ENCODE data around the gene OGFOD3. TPM values are rescaled to one million over a fixed set of nuclear protein-coding genes. Genes with fewer than 3 reads are reported as not detected.

Gene OGFOD3
- polyA plus RNA-seq, 1 donor: 20.9 TPM

- H3K27me3 ChIP-seq (ENCODE audit: control insufficient read depth, insufficient read depth, low read length): no peaks in the 10 kb centered on the region
- H3K9me3 ChIP-seq (ENCODE audit: control insufficient read depth, low read depth, low read length): peaks cover 7% of the 10 kb centered on the region
- H3K4me1 ChIP-seq (ENCODE audit: control insufficient read depth, insufficient read depth, low read length): no peaks in the 10 kb centered on the region
- H3K27ac ChIP-seq (ENCODE audit: low read length): no peak overlapping the region
- DNase-seq: no peak
- no CpG with 5 or more reads among the region's 17 CpGs for WGBS (ENCODE audit: insufficient coverage, low lambda C conversion rate)
- H3K36me3 ChIP-seq (ENCODE audit: control insufficient read depth, insufficient read depth, low read length): peaks cover 49% of the 10 kb centered on the region
- no peak overlapping the region for H3K4me3 ChIP-seq (ENCODE audit: low read length)
Observed at GRCh38 chr17:82440991-82441627, 22.7 kb upstream of the OGFOD3 start.

DNA sequence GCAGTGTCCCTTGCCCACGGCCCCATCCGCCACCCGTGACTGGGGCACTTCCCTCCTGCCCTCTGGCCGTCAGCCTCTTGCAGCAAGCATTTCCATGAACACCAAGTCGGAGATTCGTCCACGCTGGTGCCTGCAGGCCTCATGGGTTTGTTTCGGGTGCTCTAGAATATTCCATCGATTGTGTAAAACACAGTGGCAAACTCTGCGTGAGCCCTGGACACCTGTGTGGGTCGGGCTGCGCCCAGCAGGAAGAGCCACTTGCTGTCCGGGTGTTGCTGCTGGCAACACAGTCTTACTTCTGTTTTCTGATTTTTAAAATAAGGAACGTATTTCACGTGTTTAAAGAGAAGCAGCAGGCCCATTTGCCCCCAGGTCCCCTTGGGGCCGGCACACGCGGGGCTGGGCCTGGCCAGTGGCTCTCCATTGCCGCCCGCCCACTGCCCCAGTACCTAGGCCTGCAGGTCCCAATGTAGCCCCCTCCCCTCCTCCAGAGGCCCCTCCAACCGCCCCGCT is 22.1 kb upstream of the OGFOD3 start:
- no peak for DNase-seq
- H3K36me3 ChIP-seq (ENCODE audit: control insufficient read depth, insufficient read depth, low read length): peaks cover 53% of the 10 kb centered on the region
- H3K4me3 ChIP-seq (ENCODE audit: low read length): no peak overlapping the region
- no peak overlapping the region for H3K27ac ChIP-seq (ENCODE audit: low read length)
- no CpG with 5 or more reads among the region's 22 CpGs for WGBS (ENCODE audit: insufficient coverage, low lambda C conversion rate)
- no peaks in the 10 kb centered on the region for H3K4me1 ChIP-seq (ENCODE audit: control insufficient read depth, insufficient read depth, low read length)
- no peaks in the 10 kb centered on the region for H3K27me3 ChIP-seq (ENCODE audit: control insufficient read depth, insufficient read depth, low read length)
- peaks cover 7% of the 10 kb centered on the region for H3K9me3 ChIP-seq (ENCODE audit: control insufficient read depth, low read depth, low read length)

DNA sequence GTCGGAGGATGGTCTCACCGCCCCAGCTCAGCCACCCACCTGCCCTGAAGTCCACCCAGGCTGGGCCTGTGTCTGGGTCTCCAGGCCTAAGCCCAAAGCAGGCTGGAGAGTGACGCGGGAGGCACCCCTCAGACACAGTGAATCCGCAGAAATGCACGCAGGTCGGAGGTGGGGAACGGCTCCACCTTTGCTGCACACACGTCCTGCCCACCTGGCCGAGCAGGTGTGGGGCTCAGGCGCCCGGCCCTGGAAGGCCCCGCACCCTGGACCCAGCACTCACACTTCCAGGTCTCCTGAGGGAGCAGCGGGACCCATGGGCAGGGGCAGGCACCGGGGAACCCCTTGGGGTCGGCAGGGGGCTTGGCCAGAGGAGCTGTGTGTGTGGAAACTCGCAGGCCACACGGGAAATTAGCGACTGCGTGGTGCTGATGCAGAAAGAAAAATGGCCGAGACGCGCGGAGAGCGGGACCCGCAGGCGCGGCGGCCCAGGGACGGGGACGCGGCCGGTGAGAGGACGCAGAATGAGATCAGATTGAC is 21.5 kb upstream of the OGFOD3 start:
- Histone ChIP-seq H3K9me3 (ENCODE audit: control insufficient read depth, low read depth, low read length) (peaks cover 7% of the 10 kb centered on the region), H3K4me1 (ENCODE audit: control insufficient read depth, insufficient read depth, low read length) (no peaks in the 10 kb centered on the region), H3K27ac (ENCODE audit: low read length) (no peak overlapping the region), H3K36me3 (ENCODE audit: control insufficient read depth, insufficient read depth, low read length) (peaks cover 53% of the 10 kb centered on the region), H3K4me3 (ENCODE audit: low read length) (no peak overlapping the region), H3K27me3 (ENCODE audit: control insufficient read depth, insufficient read depth, low read length) (no peaks in the 10 kb centered on the region)
- DNase-seq: no peak
- 95% methylated on average over 8 of the region's 34 CpGs for WGBS (ENCODE audit: insufficient coverage, low lambda C conversion rate)

DNA sequence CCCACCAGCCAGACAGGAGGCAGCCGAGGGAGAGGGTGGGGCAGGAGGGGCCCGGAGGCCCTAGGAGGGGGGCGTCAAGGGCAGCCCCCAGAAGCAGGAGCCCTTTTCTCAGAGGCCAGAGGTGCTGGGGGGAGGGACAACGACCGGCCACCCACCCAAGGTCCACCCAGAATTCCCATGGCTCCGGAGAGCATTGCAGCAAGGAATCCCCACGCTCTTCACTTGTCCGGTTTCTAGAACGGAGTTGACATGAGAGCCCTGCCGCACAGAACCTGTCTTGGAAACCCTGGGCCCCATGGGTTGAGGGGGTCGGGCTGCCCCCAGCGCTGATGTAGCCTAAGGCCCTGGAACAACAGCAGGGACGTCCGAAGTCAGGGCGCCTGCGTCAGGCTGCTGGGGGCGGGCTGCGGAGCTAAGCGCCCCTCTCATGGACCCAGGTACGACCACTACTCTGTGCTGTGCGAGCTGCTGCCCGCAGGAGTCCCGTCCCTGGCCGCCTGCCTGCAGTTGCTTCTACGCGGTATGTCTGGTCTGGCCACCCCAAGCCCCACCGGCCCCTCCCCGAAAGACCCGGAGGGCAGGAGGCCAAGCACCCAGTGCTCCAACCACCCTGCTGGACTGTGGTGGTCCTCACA is 20.9 kb upstream of the OGFOD3 start:
- H3K4me1 ChIP-seq (ENCODE audit: control insufficient read depth, insufficient read depth, low read length): no peaks in the 10 kb centered on the region
- H3K27ac ChIP-seq (ENCODE audit: low read length): no peak overlapping the region
- no peak overlapping the region for H3K4me3 ChIP-seq (ENCODE audit: low read length)
- H3K9me3 ChIP-seq (ENCODE audit: control insufficient read depth, low read depth, low read length): peaks cover 7% of the 10 kb centered on the region
- H3K36me3 ChIP-seq (ENCODE audit: control insufficient read depth, insufficient read depth, low read length): peaks cover 49% of the 10 kb centered on the region
- no CpG with 5 or more reads among the region's 29 CpGs for WGBS (ENCODE audit: insufficient coverage, low lambda C conversion rate)
- no peaks in the 10 kb centered on the region for H3K27me3 ChIP-seq (ENCODE audit: control insufficient read depth, insufficient read depth, low read length)
- no peak for DNase-seq

DNA sequence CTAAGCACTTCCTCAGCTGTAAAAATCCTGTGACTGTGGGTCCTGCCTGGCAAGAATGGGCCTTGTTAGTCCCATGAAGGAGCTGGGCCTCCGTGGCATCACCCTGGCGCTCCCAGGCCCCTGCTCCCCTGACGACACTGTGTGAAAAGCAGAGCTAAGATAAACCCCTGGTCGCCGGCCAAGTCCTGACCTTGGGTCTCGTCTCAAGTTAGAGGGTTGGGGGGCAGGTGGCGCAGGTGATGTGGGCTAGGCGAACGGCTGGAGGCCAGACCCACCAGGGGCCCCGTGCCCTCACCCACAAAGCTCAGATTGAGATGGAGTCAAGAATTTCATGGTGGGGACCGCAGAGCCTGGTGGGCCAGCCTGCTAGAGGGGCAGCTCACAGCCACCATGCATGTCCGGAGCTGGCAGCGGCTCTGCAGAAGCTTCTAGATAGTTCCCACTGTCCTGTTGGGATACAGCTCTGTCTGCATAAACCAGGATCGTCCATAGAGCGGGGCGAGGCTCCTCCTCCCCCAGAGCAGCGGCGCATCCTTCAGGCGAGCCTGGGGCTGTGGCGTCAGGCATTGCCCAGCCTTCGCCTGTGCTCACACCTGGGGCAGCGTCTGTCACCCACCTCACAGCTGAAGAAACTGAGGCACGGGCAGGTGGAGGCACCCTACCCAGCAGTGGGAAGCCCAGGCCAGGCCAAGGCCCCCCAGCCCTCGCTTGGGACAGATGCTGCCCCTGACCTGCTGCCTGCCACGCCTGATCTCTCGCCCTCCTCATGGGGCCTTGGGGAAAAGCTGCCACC is 20.2 kb upstream of the OGFOD3 start:
- Histone ChIP-seq H3K27me3 (ENCODE audit: control insufficient read depth, insufficient read depth, low read length) (no peaks in the 10 kb centered on the region), H3K27ac (ENCODE audit: low read length) (no peak overlapping the region), H3K36me3 (ENCODE audit: control insufficient read depth, insufficient read depth, low read length) (peaks cover 49% of the 10 kb centered on the region), H3K9me3 (ENCODE audit: control insufficient read depth, low read depth, low read length) (peaks cover 7% of the 10 kb centered on the region), H3K4me3 (ENCODE audit: low read length) (no peak overlapping the region), H3K4me1 (ENCODE audit: control insufficient read depth, insufficient read depth, low read length) (no peaks in the 10 kb centered on the region)
- WGBS (ENCODE audit: insufficient coverage, low lambda C conversion rate): no CpG with 5 or more reads among the region's 26 CpGs
- no peak for DNase-seq

GRCh38 chr17:82437325-82437668 is 18.9 kb upstream of the OGFOD3 start:
- no peak for DNase-seq
- H3K9me3 ChIP-seq (ENCODE audit: control insufficient read depth, low read depth, low read length): peaks cover 7% of the 10 kb centered on the region
- no peak overlapping the region for H3K27ac ChIP-seq (ENCODE audit: low read length)
- H3K4me3 ChIP-seq (ENCODE audit: low read length): no peak overlapping the region
- no CpG with 5 or more reads among the region's 18 CpGs for WGBS (ENCODE audit: insufficient coverage, low lambda C conversion rate)
- H3K27me3 ChIP-seq (ENCODE audit: control insufficient read depth, insufficient read depth, low read length): no peaks in the 10 kb centered on the region
- peaks cover 42% of the 10 kb centered on the region for H3K36me3 ChIP-seq (ENCODE audit: control insufficient read depth, insufficient read depth, low read length)
- H3K4me1 ChIP-seq (ENCODE audit: control insufficient read depth, insufficient read depth, low read length): no peaks in the 10 kb centered on the region

GRCh38 chr17:82436601-82437324 is 18.4 kb upstream of the OGFOD3 start:
- H3K27ac ChIP-seq (ENCODE audit: low read length): no peak overlapping the region
- WGBS (ENCODE audit: insufficient coverage, low lambda C conversion rate): no CpG with 5 or more reads among the region's 36 CpGs
- DNase-seq: no peak
- H3K4me1 ChIP-seq (ENCODE audit: control insufficient read depth, insufficient read depth, low read length): no peaks in the 10 kb centered on the region
- peaks cover 39% of the 10 kb centered on the region for H3K36me3 ChIP-seq (ENCODE audit: control insufficient read depth, insufficient read depth, low read length)
- H3K9me3 ChIP-seq (ENCODE audit: control insufficient read depth, low read depth, low read length): peaks cover 4% of the 10 kb centered on the region
- no peak overlapping the region for H3K4me3 ChIP-seq (ENCODE audit: low read length)
- no peaks in the 10 kb centered on the region for H3K27me3 ChIP-seq (ENCODE audit: control insufficient read depth, insufficient read depth, low read length)

- Histone ChIP-seq H3K4me1 (ENCODE audit: control insufficient read depth, insufficient read depth, low read length) (no peaks in the 10 kb centered on the region), H3K27me3 (ENCODE audit: control insufficient read depth, insufficient read depth, low read length) (no peaks in the 10 kb centered on the region), H3K9me3 (ENCODE audit: control insufficient read depth, low read depth, low read length) (peaks cover 4% of the 10 kb centered on the region), H3K27ac (ENCODE audit: low read length) (no peak overlapping the region), H3K4me3 (ENCODE audit: low read length) (no peak overlapping the region), H3K36me3 (ENCODE audit: control insufficient read depth, insufficient read depth, low read length) (peaks cover 38% of the 10 kb centered on the region)
- no peak for DNase-seq
- WGBS (ENCODE audit: insufficient coverage, low lambda C conversion rate): no CpG with 5 or more reads among the region's 43 CpGs
Observed at GRCh38 chr17:82435601-82436583, 17.5 kb upstream of the OGFOD3 start.

- Histone ChIP-seq H3K4me3 (ENCODE audit: low read length) (no peak overlapping the region), H3K27ac (ENCODE audit: low read length) (no peak overlapping the region), H3K9me3 (ENCODE audit: control insufficient read depth, low read depth, low read length) (peaks cover 4% of the 10 kb centered on the region), H3K36me3 (ENCODE audit: control insufficient read depth, insufficient read depth, low read length) (peaks cover 38% of the 10 kb centered on the region), H3K27me3 (ENCODE audit: control insufficient read depth, insufficient read depth, low read length) (no peaks in the 10 kb centered on the region), H3K4me1 (ENCODE audit: control insufficient read depth, insufficient read depth, low read length) (no peaks in the 10 kb centered on the region)
- WGBS (ENCODE audit: insufficient coverage, low lambda C conversion rate): no CpG with 5 or more reads among the region's 12 CpGs
- DNase-seq: no peak
Observed at GRCh38 chr17:82435103-82435502, 16.7 kb upstream of the OGFOD3 start.
